HTR-8/SVneo (cell line): ENCODE measurements around the gene BAZ2B.

Experiments used
- DNase-seq: peaks from one replicate; pipeline ENCODE4 v3.0.0; 2011; ENCODE audit warnings: low spot score, mixed read lengths; ENCODE audit not compliant: insufficient read length
- FAIRE-seq: peaks from 2 replicates; lab custom pipeline; 2011; peaks lifted over from hg19 to GRCh38; lab: Jason Lieb, UNC

BAZ2B gene

DNA sequence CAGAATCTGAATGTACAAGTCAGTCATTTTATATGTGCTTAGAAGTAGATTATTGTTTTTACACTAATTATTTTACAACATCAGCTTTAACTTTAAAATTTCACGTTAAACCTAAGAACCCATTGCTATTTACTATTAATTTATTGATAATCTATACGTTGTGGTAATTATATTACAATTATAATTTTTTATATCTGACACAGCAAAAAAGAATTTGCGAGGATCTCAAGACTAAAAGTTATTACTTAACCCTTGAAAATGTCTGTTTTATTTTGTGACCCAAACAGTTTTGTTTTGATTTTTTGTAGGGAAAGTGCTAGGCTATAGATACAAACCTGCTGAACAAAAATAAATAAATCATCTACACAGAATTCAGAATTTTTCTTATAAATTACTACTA lies 30.3 kb downstream of the BAZ2B start:
- FAIRE-seq = no peak
- DNase-seq = no peak

DNA sequence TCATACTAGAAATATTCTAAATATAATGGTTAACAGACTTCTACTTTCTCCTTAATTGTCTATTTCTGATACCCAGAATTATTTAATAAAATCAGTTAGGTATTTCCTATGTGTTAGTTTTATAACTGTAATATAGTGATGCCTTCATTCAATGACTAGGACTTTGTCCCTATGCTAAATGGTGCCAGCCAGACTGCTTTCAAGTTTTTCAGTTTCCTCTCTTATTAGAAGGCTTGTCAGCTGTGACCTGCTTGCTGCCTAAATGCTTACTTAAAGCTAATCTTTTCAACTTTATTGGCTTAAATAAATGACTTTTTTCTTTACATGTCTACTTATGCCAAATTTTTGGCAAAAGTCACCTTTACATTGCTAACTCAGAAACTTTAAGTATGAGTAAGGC lies 30.7 kb downstream of the BAZ2B start:
- FAIRE-seq (no peak), DNase-seq (no peak)

DNA sequence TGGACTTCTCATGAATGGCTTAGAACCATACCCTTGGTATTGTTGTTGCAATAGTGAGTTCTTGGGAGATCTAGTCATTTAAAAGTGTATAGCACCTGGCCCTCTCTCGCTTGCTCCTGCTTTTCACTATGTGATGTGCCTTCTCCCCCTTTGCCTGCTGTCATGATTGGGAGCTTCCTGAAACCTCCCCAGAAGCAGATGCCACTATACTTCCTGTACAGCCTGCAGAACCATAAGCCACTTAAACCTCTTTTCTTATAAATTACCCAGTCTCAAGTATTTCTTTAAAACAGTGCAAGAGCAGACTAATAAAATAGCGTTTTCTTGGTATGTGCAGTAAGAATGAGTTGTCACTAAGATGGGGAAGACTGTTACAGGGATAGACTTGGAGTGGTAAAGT lies 31.6 kb downstream of the BAZ2B start:
- DNase-seq (no peak), FAIRE-seq (no peak)

DNA sequence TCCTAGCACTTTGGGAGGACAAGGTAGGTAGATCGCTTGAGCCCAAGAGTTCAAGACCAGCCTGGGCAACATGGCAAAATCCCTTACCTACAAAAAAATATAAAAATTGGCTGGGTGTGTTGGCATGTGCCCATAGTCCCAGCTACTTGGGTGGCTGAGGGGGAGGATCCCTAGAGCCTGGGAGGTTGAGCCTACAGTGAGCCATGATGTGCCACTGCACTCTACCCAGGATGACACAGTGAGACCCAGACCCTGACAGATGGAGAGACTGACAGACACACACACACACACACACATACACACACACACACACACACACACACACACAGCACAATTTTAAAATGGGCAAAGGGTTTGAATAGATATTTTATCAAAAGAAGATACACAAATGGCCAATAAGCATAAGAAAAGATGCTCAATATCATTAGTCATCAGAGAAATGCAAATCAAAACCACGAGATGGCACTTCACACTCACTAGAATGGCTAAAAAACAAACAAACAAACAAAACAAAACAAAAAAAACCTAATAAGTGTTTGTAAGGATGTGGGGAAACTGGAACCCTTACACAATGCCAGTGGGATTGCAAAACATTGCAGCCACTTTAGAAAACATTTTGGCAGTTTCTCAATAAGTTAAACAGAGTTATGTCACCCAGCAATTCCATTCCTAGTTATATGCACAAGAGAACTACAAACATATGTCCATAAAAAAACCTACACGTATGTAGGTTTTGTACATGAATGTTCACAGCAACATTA lies 42.3 kb downstream of the BAZ2B start:
- DNase-seq (no peak), FAIRE-seq (no peak)

DNA sequence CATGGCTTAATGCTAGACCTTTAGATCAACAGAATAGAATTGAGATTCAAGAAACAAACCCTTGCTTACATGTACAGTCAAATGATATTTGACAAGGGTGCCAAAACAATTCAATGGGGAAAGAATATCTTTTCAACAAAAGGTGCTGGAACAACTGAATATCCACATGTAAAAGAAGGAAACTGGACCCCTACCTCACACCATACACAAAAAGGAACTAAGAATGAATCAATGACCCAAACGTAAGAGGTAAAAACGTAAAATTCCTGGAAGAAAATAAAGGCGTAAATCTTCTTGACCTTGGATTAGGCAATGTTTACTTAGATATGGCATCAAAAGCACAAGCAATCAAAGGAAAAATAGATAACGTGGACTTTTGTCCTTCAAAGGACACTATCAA lies 43.1 kb downstream of the BAZ2B start:
- no peak for DNase-seq
- FAIRE-seq = no peak

DNA sequence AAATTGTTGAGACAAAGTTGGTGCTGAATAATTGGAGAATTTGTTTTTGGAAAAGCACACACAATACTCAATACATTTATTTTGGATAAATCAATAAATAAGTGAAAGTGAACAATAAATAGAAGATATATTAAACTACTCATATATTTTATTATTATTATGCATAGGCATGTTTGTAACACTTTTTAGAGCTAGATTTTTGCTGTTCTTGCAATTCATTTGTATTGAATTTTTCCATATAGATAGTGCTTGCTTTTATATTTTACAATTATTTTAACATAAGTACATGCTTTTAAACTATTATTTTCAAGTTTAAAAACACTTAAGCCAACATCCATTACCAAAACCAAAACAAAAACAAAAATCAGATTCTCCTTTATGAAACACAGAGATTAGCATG lies 43.9 kb downstream of the BAZ2B start:
- no peak for FAIRE-seq

DNA sequence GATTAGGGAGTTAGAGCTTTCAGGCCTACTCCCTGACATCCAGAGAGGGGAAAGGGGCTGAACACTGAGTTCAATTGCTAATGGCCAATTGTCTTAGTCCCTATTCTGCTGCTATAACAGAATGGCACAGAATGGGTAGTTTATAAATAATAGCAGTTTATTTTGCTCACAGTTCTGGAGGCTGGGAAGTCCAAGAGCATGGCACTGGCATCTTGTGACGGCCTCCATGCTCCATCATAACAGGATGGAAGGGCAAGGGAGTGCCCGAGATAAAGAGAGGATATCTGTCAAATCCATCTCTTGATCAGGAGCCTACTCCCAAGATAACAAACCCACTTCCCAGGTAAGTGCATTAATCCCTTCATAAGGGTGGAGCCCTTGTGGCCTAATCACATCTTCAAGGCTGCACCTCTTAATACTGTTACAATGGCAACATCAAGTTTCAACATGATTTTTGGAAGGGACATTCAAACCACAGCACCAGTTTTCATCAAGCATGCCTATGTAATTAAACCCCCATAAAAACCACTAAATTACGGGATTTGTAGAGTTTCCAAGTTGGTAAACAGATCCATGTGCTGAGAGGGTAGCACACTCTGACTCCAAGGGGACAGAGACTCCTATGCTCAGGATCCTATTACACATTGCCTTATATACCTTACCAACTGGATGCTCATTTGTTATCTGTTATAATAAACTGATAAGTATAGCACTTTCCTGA lies 44.6 kb downstream of the BAZ2B start:
- DNase-seq (no peak), FAIRE-seq (no peak)

More for the DNA sequence above, 43.9 kb downstream of the BAZ2B start:
- DNase-seq = no peak

DNA sequence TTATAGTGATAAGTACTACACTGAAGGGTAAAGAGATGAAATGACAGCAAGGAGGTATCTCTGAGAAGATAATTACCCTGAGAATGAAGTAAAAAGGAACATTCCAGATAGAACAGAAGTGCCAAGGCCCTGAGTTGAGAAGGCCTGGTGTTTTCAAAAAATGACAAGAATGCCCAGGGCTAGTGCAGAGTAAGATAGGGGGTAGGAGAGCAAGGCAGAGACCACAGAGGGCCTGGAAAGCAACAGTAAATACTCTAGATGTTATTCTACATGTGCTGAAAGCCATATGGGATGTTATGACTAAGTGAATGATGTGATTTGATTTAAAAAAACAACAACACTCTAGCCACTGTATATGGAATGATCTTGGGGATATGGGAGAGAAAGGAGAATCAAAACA lies 52.3 kb downstream of the BAZ2B start:
- FAIRE-seq = no peak

DNA sequence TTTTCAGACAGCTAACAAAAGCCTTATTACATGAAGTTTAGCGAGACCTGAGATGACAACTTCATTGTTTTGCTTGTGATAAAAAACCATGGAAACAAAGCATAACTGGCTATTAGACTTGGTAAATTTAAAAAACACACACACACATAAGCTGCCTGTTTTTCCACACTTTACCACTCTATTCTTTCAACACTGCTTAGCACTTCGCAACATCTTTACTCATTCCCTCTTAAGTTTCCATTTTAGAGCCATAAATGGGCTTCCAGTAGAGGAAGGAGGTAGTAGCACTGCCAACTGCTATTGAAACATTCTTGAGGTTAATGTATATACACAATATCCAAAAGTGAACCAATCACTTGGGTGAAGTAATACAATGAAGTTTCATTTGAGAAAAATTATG lies 54.1 kb downstream of the BAZ2B start:
- FAIRE-seq (no peak), DNase-seq (no peak)

More for the DNA sequence above, 52.3 kb downstream of the BAZ2B start:
- no peak for DNase-seq

DNA sequence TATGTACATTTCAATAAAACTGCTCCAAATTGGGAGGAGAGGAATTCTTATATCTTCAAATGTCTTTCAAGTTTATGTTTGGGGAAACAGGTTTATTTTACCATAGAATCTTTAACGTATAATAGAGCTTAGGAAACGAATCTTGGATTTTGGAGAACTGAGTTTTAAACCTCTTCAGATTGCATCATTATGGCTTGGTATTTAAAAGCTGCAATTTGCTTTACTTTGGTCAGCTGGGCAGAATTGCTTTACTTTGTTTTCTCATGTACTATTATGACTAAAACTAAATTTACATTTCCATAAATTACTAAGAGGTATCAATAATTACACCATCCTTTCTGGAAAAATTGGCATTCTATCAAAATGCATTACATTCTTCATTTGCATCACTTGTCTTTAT lies 54.6 kb downstream of the BAZ2B start:
- DNase-seq (no peak), FAIRE-seq (no peak)

DNA sequence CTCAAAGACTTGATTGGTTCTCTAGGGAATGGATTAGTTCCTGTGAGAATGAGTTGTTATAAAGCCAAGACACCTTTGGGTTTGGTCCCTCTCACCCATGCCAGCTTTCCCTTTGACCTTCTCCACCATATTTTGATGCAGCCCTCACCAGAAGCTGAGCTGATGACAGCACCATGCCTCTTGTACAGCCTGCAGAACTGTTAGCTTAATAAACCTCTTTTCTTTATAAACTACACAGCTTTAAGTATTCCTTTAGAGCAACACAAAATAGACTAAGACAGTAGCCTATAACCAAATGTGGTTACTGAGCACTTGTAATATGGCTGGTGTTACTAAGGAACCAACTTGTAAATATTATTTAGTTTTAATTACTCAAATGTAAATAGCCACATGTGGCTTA lies 55.1 kb downstream of the BAZ2B start:
- FAIRE-seq (peak; percentile 13), DNase-seq (no peak)

DNA sequence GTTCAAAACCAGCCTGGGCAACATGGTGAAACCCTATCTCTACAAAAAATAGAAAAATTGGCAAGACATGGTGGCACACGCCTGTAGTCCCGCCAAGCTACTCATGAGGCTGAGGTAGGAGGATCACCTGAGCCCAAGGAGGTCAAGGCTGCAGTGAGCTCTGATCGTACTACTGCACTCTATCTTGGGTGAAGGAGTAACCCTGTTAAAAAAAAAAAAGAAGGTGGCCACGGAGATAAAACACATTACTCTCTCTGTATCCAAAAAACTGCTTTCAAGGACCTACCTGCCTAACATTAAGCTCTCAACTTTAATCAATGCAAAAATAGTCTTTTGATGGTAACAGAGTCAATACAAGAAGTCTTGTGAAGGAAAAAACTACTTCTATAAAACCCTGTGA lies 57.3 kb downstream of the BAZ2B start:
- no peak for FAIRE-seq
- no peak for DNase-seq

DNA sequence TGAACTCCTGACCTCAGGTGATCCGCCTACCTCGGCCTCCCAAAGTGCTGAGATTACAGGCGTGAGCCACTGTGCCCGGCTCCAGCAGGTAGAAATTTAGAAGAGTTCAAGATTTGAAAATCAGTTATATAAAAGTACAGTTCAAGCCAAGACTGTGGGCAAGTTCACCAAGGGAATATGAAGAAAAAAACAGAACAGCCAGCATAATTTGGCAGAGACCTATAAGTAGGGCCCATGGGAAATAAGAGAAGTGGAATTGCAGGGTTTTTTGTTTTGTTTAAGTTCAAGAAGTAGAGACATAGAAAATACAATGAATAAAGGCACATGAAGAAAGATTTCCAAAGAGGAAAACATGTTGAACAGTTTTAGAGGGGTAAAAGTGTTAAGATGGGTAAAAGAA lies 57.9 kb downstream of the BAZ2B start:
- DNase-seq (no peak), FAIRE-seq (no peak)

DNA sequence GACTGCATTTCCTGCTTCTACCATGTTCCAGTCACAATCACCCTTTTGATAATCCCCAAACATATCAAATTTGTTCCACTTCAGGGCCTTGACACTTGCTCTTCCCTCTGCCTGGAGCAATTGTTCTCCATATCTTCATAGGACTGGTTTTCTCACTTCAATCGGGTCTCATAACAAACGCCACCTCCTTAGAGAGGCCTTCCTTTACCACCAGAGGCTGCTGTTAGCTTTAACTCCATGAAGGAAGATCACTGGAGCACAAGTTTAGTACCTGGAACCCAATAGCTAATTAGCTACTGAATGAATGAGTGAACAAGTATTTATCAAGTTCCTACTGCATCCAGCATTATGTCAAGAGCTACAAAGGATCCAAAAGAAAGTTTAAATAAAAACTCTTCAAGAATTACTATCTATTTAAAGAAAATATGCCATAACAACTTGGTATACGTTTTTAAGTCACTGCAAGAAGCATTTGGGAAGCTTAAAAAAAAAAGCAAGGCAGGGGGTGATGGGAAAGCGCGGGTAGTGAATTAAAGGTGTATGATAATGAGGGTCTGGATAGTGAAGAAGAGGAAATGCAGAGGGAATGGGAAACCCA lies 58.8 kb downstream of the BAZ2B start:
- FAIRE-seq = no peak
- DNase-seq = peak; percentile 10

DNA sequence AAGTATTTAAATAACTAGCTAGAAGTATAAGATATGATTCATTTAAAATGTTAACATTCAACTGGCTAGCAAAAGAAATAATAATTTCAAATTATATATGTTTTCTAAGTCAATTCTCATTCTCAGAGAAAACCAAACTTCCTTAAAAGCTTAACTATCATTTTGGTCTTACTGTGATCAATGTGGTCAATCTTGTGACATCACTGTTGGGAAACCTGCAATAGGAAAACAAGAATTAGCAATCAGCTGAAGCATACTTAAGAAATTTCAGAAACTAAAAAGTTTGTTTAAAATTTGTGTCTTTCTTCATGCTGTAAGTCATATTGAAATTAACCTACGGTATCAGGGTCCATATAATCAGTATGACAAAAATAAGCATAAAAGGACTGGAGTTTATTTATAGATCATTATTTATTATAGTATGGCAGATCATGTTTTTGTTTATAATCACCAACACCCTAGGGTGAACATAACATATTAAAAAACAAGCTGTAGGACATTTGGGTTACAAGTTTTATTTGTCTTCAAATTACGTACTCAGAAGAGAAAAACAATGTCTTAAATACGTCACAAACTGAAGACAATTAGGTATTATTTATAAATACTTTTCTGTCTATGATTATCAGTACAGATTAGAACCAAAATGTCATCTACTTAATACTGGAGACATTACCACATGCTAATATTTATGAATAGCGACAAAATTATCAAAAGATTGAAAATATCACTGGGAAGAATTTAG lies 60.5 kb downstream of the BAZ2B start:
- DNase-seq (no peak), FAIRE-seq (no peak)

DNA sequence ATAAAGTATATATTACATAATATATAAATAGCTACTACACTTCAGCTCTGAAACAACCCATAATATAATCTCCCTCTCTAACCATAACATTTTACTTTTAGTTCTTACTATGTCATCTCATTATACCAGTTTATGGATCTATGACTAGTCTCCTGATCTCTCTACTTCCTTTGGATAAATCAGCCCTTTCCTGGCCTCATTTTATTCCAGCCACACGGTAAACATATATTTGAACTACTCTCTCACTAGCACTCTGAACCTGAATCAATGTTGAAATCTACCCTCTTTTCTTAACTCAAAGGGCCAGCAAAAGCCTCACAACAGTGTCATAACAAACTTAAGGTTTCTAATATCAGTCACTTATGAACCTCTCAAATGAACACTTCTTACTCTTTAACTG lies 62.6 kb downstream of the BAZ2B start:
- no peak for DNase-seq
- FAIRE-seq = no peak

DNA sequence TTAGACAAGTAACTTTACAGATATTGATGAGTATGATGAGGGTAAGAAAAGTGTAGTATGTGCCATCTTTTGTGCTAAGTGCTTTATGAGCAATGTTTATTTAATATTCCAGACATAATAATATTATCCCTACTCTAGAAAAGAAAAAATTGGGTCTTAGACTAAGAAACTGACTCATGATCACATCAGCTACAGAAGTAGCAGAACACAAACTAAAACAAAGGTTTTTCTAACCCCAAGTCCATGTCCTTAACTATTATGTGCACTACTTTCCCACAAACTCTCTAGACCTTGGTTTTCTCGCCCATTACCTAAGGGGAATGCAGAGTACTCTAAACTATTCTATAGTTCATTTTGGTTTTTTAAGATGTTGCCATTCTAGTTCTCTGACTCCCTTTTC lies 64.5 kb downstream of the BAZ2B start:
- no peak for DNase-seq
- FAIRE-seq = no peak

DNA sequence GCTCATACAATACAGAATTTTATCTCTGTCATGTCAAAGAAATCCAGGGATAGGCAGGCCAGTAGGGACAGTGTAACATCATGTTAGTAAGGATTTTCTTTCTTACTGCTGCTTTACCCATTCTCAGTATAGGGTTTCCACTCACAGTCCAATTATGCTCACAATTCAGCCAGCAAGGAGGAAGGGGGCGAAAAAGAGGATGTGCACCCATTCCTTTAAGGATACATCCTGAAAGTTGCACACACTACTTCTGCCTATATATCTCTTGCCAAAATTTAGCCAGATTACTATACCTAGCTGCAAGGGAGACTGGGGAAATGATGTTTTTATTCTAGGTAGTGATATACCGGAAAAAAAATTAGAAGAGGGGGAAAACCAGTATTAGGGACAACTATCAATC lies 66.1 kb downstream of the BAZ2B start:
- DNase-seq (no peak), FAIRE-seq (no peak)

DNA sequence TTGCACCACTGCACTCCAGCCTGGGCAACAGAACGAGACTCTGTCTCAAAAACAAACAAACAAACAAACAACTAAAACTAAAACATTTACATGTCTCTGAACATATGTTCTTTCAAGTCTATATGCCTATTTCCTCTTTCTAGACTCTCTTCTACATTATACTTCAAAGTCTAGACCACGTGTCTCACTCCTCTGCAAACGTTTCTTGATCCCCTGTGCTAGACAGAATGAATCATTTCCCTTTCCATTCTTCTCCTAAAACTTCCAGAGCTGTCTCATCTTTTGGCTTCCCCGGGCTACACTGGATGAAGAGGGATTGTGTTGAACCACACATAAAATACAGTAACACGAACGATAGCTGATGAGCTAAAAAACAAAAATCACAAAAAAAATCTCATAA lies 67.1 kb downstream of the BAZ2B start:
- DNase-seq (no peak), FAIRE-seq (no peak)

DNA sequence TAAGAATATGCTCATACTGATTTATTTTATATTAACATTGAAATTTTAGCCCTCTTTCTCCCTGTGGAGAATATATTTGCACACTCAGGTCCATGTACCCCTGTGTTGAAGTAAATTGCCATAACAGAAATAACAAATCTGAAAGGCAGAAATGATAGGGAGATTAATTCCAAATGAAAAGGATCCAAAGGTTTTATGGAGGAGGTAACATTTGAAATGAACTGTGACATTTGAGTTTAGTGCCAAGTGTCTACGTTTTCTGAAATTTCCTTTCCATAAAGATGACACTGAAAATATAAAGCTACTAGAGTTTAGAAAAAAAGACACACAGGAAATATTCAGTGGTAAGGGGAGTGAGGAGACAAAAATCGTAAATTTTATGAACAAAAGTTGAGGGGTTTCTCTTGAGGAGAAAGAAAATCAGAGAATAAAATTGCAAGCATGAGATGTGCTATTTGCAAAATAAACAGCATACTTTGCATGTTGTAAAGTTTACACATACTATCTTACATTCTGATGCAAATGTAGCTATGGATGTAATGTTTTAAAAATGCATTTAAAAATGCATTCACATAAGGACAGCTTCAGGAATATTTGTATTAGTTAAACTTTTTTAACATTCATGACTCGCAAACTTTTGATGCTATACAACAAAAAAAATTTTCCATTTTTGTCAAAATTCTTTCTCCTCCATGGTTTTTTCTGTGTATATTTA lies 69.5 kb downstream of the BAZ2B start:
- no peak for DNase-seq
- FAIRE-seq = no peak
